SK-N-SH (cell line): ENCODE measurements around the gene TRH.
"Not testable (repeated sequence)": the region's sequence is repeated elsewhere in the genome, so short reads cannot be mapped to it uniquely, and the experiment has no call there.

Source experiments
- EP300 ChIP-seq, 2 experiments: IDR thresholded peaks; 2 replicates each; pipeline versions ENCODE4 v1.4.0 to v1.6.1; 2012; ENCODE audit warnings: borderline replicate concordance in 1 of 2, low read depth in 1 of 2, low read length in 1 of 2
- RAD21 ChIP-seq: IDR thresholded peaks from 2 replicates; pipeline ENCODE4 v1.6.1; 2012; ENCODE audit warnings: mild to moderate bottlenecking, low read length
- TEAD4 ChIP-seq: IDR thresholded peaks from 2 replicates; pipeline ENCODE4 v1.4.0; 2012; ENCODE audit warnings: mild to moderate bottlenecking, borderline replicate concordance; ENCODE audit not compliant: insufficient read depth

DNA sequence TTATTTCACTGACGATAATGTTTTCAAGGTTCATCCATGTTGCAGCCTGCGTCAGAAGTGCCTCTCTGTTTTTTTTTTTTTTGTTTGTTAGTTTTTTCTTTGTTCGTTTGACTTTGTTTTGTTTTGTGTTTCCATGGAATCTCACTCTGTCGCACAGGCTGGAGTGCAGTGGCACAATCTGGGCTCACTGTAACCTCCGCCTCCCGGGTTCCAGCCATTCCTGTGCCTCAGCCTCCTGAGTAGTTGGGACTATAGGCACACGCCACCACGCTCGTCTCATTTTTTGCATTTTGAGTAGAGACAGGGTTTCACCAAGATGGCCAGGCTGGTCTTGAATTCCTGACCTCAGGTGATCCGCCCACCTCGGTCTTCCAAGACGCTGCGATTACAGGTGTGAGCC is 43.1 kb downstream of the TRH start:
- TF ChIP-seq RAD21; TEAD4; EP300 (IDR thresholded peaks at IDR 0.05; ENCODE audit: borderline replicate concordance in 1 of 2, low read depth in 1 of 2, low read length in 1 of 2): not testable (repeated sequence)
